GM18517 (cell line): ENCODE data around the gene CPT1A.

Experiments used
- ATAC-seq: cut with Tn5 transposase; IDR thresholded peaks from one replicate; pipeline ENCODE4 v1.9.1; 2021; ENCODE audit warnings: mild to moderate bottlenecking, moderate library complexity; ENCODE audit not compliant: unreplicated experiment

Gene CPT1A

GRCh38 chr11:68854273-68854958 lies 12.7 kb upstream of the CPT1A start:
- ATAC-seq: no peak

- no peak for ATAC-seq
Observed at GRCh38 chr11:68852628-68853027, 10.9 kb upstream of the CPT1A start.

GRCh38 chr11:68848429-68848828 lies 6.7 kb upstream of the CPT1A start:
- no peak for ATAC-seq

- no peak for ATAC-seq
Observed at GRCh38 chr11:68847395-68847794, 5.7 kb upstream of the CPT1A start.

GRCh38 chr11:68845351-68846002 lies 3.8 kb upstream of the CPT1A start:
- no peak for ATAC-seq

- no peak for ATAC-seq
Observed at GRCh38 chr11:68844801-68845200, 3.1 kb upstream of the CPT1A start.

GRCh38 chr11:68844376-68844775 lies 2.7 kb upstream of the CPT1A start:
- no peak for ATAC-seq

- no peak for ATAC-seq
Observed at GRCh38 chr11:68843703-68844312, 2.1 kb upstream of the CPT1A start.

GRCh38 chr11:68843052-68843561 lies 1.4 kb upstream of the CPT1A start:
- ATAC-seq: no peak

GRCh38 chr11:68842427-68843051 lies 823 bp upstream of the CPT1A start:
- no peak for ATAC-seq

- no peak for ATAC-seq
Observed at GRCh38 chr11:68840661-68841653, 759 bp downstream of the CPT1A start.

GRCh38 chr11:68839911-68840641 lies 1.6 kb downstream of the CPT1A start:
- no peak for ATAC-seq

GRCh38 chr11:68839054-68839865 lies 2.5 kb downstream of the CPT1A start:
- no peak for ATAC-seq

- ATAC-seq: no peak
Observed at GRCh38 chr11:68838572-68838964, 3.1 kb downstream of the CPT1A start.

GRCh38 chr11:68837583-68838571 lies 3.8 kb downstream of the CPT1A start:
- no peak for ATAC-seq

GRCh38 chr11:68835749-68836148 lies 6.0 kb downstream of the CPT1A start:
- no peak for ATAC-seq

- no peak for ATAC-seq
Observed at GRCh38 chr11:68835328-68835727, 6.4 kb downstream of the CPT1A start.
